ENCODE data around the gene NTSR1. TPM values are rescaled to one million over a fixed set of nuclear protein-coding genes. Genes with fewer than 3 reads are reported as not detected.

The NTSR1 gene
- total RNA-seq, 2 experiments from 2014 or later, result 0.07 to 0.14 TPM

- ATAC-seq (no peak), DNase-seq (no peak)
- Mint-ChIP-seq H3K36me3 (ENCODE audit: low read depth) (no peaks in the 10 kb centered on the region), H3K27me3 (no peaks in the 10 kb centered on the region), H3K4me3 (no peak overlapping the region), H3K9me3 (ENCODE audit: low read depth) (no peaks in the 10 kb centered on the region), H3K27ac (no peak overlapping the region), H3K4me1 (peaks cover 17% of the 10 kb centered on the region)
- CTCF ChIA-PET, result interaction anchor here (0.6 kb wide), 2 partner anchors 274 to 1025 kb away, joined by 3 read pairs; no protein-coding TSS in a partner anchor
- intact Hi-C loops (cut with DNase I, micrococcal nuclease), result no loop called here
- POLR2A ChIA-PET, result interaction anchor here (0.8 kb wide), 1 partner anchor 153 kb away, joined by 3 read pairs; no protein-coding TSS in a partner anchor
Observed at GRCh38 chr20:62768234-62768546, 59.6 kb downstream of the NTSR1 start.

GRCh38 chr20:62768551-62769287 lies 60.1 kb downstream of the NTSR1 start:
- H3K9me3 Mint-ChIP-seq (ENCODE audit: low read depth), result no peaks in the 10 kb centered on the region
- DNase-seq (no peak), ATAC-seq (no peak)
- H3K36me3 Mint-ChIP-seq (ENCODE audit: low read depth), result no peaks in the 10 kb centered on the region
- no peak overlapping the region for H3K4me3 Mint-ChIP-seq
- H3K27ac Mint-ChIP-seq, result no peak overlapping the region
- intact Hi-C loops (cut with DNase I, micrococcal nuclease), result no loop called here
- CTCF ChIA-PET, result interaction anchor here (0.6 kb wide), 2 partner anchors 275 to 1026 kb away, joined by 3 read pairs; no protein-coding TSS in a partner anchor
- H3K27me3 Mint-ChIP-seq, result no peaks in the 10 kb centered on the region
- H3K4me1 Mint-ChIP-seq, result peaks cover 21% of the 10 kb centered on the region
- POLR2A ChIA-PET, result interaction anchor here (0.8 kb wide), 1 partner anchor 152 kb away, joined by 3 read pairs; no protein-coding TSS in a partner anchor

GRCh38 chr20:62769346-62770071 lies 60.9 kb downstream of the NTSR1 start:
- Mint-ChIP-seq H3K4me1 (peaks cover 28% of the 10 kb centered on the region), H3K36me3 (ENCODE audit: low read depth) (no peaks in the 10 kb centered on the region), H3K9me3 (ENCODE audit: low read depth) (no peaks in the 10 kb centered on the region), H3K4me3 (no peak overlapping the region), H3K27me3 (no peaks in the 10 kb centered on the region), H3K27ac (no peak overlapping the region)
- DNase-seq (no peak), ATAC-seq (no peak)
- ChIA-PET POLR2A (no interaction called here), CTCF (no interaction called here)
- intact Hi-C loops (cut with DNase I, micrococcal nuclease), result no loop called here

- no peak overlapping the region for H3K27ac Mint-ChIP-seq
- no peak for ATAC-seq
- ChIA-PET POLR2A (no interaction called here), CTCF (interaction anchor here (0.6 to 1.2 kb wide), 2 partner anchors 52 to 325 kb away, joined by 4 to 5 read pairs; no protein-coding TSS in a partner anchor)
- no peaks in the 10 kb centered on the region for H3K9me3 Mint-ChIP-seq (ENCODE audit: low read depth)
- no peak for DNase-seq
- intact Hi-C loops (cut with DNase I, micrococcal nuclease), result no loop called here
- no peak overlapping the region for H3K4me3 Mint-ChIP-seq
- no peaks in the 10 kb centered on the region for H3K36me3 Mint-ChIP-seq (ENCODE audit: low read depth)
- H3K27me3 Mint-ChIP-seq, result no peaks in the 10 kb centered on the region
- H3K4me1 Mint-ChIP-seq, result peaks cover 36% of the 10 kb centered on the region
Observed at GRCh38 chr20:62770111-62770910, 61.7 kb downstream of the NTSR1 start.

- POLR2A ChIA-PET, result no interaction called here
- H3K4me3 Mint-ChIP-seq, result no peak overlapping the region
- no peaks in the 10 kb centered on the region for H3K36me3 Mint-ChIP-seq (ENCODE audit: low read depth)
- DNase-seq, result no peak
- H3K9me3 Mint-ChIP-seq (ENCODE audit: low read depth), result no peaks in the 10 kb centered on the region
- peaks cover 42% of the 10 kb centered on the region for H3K4me1 Mint-ChIP-seq
- H3K27ac Mint-ChIP-seq, result no peak overlapping the region
- intact Hi-C loops (cut with DNase I, micrococcal nuclease), result no loop called here
- no peak for ATAC-seq
- H3K27me3 Mint-ChIP-seq, result no peaks in the 10 kb centered on the region
- CTCF ChIA-PET, result interaction anchor here (0.6 to 1.2 kb wide), 2 partner anchors 52 to 324 kb away, joined by 4 to 5 read pairs; no protein-coding TSS in a partner anchor
Observed at GRCh38 chr20:62770916-62771315, 62.3 kb downstream of the NTSR1 start.

- Mint-ChIP-seq H3K9me3 (ENCODE audit: low read depth) (no peaks in the 10 kb centered on the region), H3K4me3 (no peak overlapping the region), H3K27ac (no peak overlapping the region), H3K27me3 (no peaks in the 10 kb centered on the region), H3K36me3 (ENCODE audit: low read depth) (no peaks in the 10 kb centered on the region), H3K4me1 (peaks cover 48% of the 10 kb centered on the region)
- ATAC-seq (no peak), DNase-seq (no peak)
- intact Hi-C loops (cut with DNase I, micrococcal nuclease), result no loop called here
- ChIA-PET CTCF (interaction anchor here (1.2 kb wide), 1 partner anchor 51 kb away, joined by 5 read pairs; no protein-coding TSS in a partner anchor), POLR2A (no interaction called here)
Observed at GRCh38 chr20:62771396-62772102, 62.9 kb downstream of the NTSR1 start.

- no peaks in the 10 kb centered on the region for H3K36me3 Mint-ChIP-seq (ENCODE audit: low read depth)
- ATAC-seq (no peak), DNase-seq (no peak)
- peaks cover 53% of the 10 kb centered on the region for H3K4me1 Mint-ChIP-seq
- no peak overlapping the region for H3K27ac Mint-ChIP-seq
- no peaks in the 10 kb centered on the region for H3K27me3 Mint-ChIP-seq
- POLR2A ChIA-PET, result no interaction called here
- intact Hi-C loops (cut with DNase I, micrococcal nuclease), result no loop called here
- H3K9me3 Mint-ChIP-seq (ENCODE audit: low read depth), result no peaks in the 10 kb centered on the region
- H3K4me3 Mint-ChIP-seq, result no peak overlapping the region
- CTCF ChIA-PET, result interaction anchor here (1.4 kb wide), 1 partner anchor 36 kb away, joined by 5 read pairs; no protein-coding TSS in a partner anchor
Observed at GRCh38 chr20:62772103-62772611, 63.5 kb downstream of the NTSR1 start.

GRCh38 chr20:62772619-62772989 lies 64.0 kb downstream of the NTSR1 start:
- Mint-ChIP-seq H3K36me3 (ENCODE audit: low read depth) (no peaks in the 10 kb centered on the region), H3K27ac (no peak overlapping the region), H3K27me3 (no peaks in the 10 kb centered on the region), H3K4me1 (peaks cover 55% of the 10 kb centered on the region), H3K9me3 (ENCODE audit: low read depth) (no peaks in the 10 kb centered on the region), H3K4me3 (no peak overlapping the region)
- intact Hi-C loops (cut with DNase I, micrococcal nuclease), result no loop called here
- ChIA-PET POLR2A (no interaction called here), CTCF (interaction anchor here (0.6 to 1.4 kb wide), 2 partner anchors 36 to 305 kb away, joined by 4 to 5 read pairs; no protein-coding TSS in a partner anchor)
- DNase-seq, result no peak
- ATAC-seq, result no peak

GRCh38 chr20:62772990-62773844 lies 64.6 kb downstream of the NTSR1 start:
- DNase-seq (no peak), ATAC-seq (no peak)
- no peaks in the 10 kb centered on the region for H3K27me3 Mint-ChIP-seq
- no peak overlapping the region for H3K4me3 Mint-ChIP-seq
- no peaks in the 10 kb centered on the region for H3K9me3 Mint-ChIP-seq (ENCODE audit: low read depth)
- H3K4me1 Mint-ChIP-seq, result peaks cover 53% of the 10 kb centered on the region
- ChIA-PET POLR2A (interaction anchor here (0.6 kb wide), 1 partner anchor 42 kb away, joined by 3 read pairs; no protein-coding TSS in a partner anchor), CTCF (interaction anchor here (0.6 to 1.4 kb wide), 2 partner anchors 35 to 306 kb away, joined by 4 to 5 read pairs; no protein-coding TSS in a partner anchor)
- H3K27ac Mint-ChIP-seq, result no peak overlapping the region
- H3K36me3 Mint-ChIP-seq (ENCODE audit: low read depth), result no peaks in the 10 kb centered on the region
- intact Hi-C loops (cut with DNase I, micrococcal nuclease), result no loop called here

All from activated CD4-positive, alpha-beta T cell treated with anti-CD3 and anti-CD28 coated beads for 36 hours (primary cell).